Progenitor cell of endocrine pancreas (in vitro differentiated cells): ENCODE results near the gene IGFALS. TPM values are rescaled to one million over a fixed set of nuclear protein-coding genes. Genes with fewer than 3 reads are reported as not detected.
A peak's percentile ranks its signal among the peaks of the same experiment; 100 is the strongest.

Experiments used
- DNase-seq: peaks from one replicate; pipeline ENCODE4 v3.0.0; 2021; ENCODE audit warnings: low spot score; ENCODE audit not compliant: unreplicated experiment
- H3K27ac Mint-ChIP-seq: 2 replicates; pipeline ENCODE4 v1.8.0; 2021; ENCODE audit warnings: mild to moderate bottlenecking, moderate library complexity, mixed read lengths
- H3K27me3 Mint-ChIP-seq: 2 replicates; pipeline ENCODE4 v1.8.0; 2021; ENCODE audit warnings: mixed read lengths
- H3K36me3 Mint-ChIP-seq: 2 replicates; pipeline ENCODE4 v1.8.0; 2022; ENCODE audit warnings: mixed read lengths; ENCODE audit not compliant: insufficient read depth
- H3K4me1 Mint-ChIP-seq: 2 replicates; pipeline ENCODE4 v1.8.0; 2021; ENCODE audit warnings: low read depth, mixed read lengths
- H3K4me3 Mint-ChIP-seq: 2 replicates; pipeline ENCODE4 v1.8.0; 2021; ENCODE audit warnings: low read depth, mild to moderate bottlenecking, moderate library complexity, mixed read lengths
- H3K9me3 Mint-ChIP-seq: 2 replicates; pipeline ENCODE4 v1.8.0; 2021; ENCODE audit warnings: low read depth, mixed read lengths
- total RNA-seq: library from RNA; stranded (reverse); gene quantifications from 2 replicates; pipeline ENCODE4 v1.2.1, GENCODE V29; 2021
- TF ChIP-seq, protein P1 (sequence below): fragments of 200-600 bp; sonication (generic); IDR thresholded peaks from one replicate; pipeline ENCODE4 v1.5.0; 2021; ENCODE audit warnings: antibody characterized with exemption, mild to moderate bottlenecking; ENCODE audit not compliant: unreplicated experiment

IGFALS gene
- total RNA-seq, 1 donor from 2014 or later = 1.2 TPM

DNA sequence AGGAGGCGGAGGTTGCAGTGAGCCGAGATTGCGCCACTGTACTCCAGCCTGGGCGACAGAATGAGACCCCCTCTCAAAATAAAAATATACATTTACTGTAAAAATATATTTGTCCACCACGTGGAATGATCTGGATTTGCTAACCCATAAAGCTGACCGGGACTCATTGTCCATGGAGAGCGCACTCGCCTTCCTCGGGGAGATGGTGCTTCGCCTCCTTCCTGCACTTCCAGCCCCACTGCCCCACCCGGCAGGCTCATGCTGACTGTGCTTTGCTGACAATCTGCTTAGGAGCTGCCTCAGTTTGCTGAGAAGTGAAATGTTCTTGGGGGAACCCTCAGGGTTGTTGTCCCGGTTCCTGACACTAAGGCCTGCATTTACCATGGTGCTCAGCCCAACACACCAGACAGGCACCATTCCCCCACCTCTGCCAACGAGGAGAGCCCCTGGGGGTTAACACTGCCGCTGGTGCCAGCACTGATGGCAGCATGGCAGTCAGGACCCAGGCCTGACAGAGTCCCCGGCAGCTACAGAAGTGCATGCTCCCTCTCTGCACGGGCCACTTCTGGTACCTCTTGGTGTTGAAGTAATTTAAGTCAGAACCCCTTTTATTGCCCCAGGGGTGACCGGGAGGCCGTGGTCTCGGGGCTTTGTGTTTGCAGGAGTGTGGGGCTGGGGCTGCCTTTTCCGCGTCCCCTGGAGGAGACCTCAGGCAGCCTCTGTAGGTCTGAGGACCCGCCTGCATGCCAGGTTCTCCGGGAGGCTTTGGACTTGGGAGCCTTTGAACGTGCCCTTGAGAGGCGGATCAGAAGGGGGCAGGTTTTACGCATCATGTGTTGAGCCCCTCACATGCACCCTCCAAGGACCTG lies 8.3 kb downstream of the IGFALS start:
- Mint-ChIP-seq H3K36me3 (peaks cover 4% of the 10 kb centered on the region), H3K9me3 (no peaks in the 10 kb centered on the region), H3K27me3 (no peaks in the 10 kb centered on the region), H3K4me3 (peak overlapping the region; percentile 59), H3K27ac (peak overlapping the region; percentile 24), H3K4me1 (peaks cover 14% of the 10 kb centered on the region)
- DNase-seq = no peak
- TF ChIP-seq, protein P1, sequence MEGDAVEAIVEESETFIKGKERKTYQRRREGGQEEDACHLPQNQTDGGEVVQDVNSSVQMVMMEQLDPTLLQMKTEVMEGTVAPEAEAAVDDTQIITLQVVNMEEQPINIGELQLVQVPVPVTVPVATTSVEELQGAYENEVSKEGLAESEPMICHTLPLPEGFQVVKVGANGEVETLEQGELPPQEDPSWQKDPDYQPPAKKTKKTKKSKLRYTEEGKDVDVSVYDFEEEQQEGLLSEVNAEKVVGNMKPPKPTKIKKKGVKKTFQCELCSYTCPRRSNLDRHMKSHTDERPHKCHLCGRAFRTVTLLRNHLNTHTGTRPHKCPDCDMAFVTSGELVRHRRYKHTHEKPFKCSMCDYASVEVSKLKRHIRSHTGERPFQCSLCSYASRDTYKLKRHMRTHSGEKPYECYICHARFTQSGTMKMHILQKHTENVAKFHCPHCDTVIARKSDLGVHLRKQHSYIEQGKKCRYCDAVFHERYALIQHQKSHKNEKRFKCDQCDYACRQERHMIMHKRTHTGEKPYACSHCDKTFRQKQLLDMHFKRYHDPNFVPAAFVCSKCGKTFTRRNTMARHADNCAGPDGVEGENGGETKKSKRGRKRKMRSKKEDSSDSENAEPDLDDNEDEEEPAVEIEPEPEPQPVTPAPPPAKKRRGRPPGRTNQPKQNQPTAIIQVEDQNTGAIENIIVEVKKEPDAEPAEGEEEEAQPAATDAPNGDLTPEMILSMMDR = no peak

DNA sequence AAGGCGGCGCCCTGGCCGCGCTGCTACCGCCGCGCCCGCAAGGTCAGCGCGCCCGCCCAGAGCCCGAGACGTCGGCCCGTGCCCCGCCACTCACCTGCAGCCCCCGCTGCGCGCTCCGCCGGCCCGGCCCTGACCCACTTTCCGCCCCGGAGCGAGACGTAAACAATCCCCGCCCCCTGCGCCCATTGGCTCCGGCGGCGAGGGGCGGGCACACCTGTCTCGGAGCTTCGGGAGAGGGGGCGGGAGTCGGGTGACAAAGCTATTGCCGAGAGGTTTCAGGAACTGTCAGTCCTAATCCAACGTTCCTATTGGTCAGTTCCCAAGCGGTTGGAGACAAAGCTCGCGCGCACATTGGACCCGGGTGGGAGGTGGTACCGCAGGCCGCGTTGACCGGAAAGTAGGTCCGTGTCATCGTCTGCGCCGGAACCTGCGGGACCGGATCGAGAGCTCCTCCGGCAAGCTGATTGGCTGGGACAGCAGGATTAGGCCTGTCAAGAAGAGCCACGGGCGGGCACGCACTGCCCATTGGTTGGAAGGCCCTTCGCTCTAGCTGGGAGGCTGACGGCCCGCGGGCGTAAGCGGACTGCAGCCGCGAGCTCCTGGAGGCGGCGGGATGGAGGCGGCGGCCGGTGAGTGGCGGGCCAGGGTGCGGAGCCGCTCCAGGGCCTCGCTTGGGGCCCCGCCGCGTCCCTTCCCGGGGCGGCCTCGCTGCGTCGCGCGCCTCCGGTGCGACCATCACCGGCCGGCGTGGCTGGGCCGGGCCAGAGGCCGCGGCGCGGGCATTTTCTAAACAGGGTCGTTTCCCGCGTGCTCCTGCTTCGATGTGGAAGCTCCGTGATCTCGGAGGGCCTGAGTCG lies 10.9 kb downstream of the IGFALS start, which contains the start of the genes NUBP2 and SPSB3:
NUBP2 (plus strand) TSS at position 553 of the 857 bp plus-strand sequence; CDS start at position 614, 61 bp downstream.
SPSB3 (minus strand) TSS at position 164 of the 857 bp plus-strand sequence. CDS start 1,088 bp downstream, outside the sequence.
- TF ChIP-seq, protein P1 = no peak
- H3K36me3 Mint-ChIP-seq = no peaks in the 10 kb centered on the region
- peaks cover 14% of the 10 kb centered on the region for H3K4me1 Mint-ChIP-seq
- peak within 1 kb of the TSS; percentile 98 for H3K27ac Mint-ChIP-seq
- peak; percentile 99 for DNase-seq
- H3K4me3 Mint-ChIP-seq = peak within 1 kb of the TSS; percentile 90
- no peaks in the 10 kb centered on the region for H3K27me3 Mint-ChIP-seq
- no peaks in the 10 kb centered on the region for H3K9me3 Mint-ChIP-seq

DNA sequence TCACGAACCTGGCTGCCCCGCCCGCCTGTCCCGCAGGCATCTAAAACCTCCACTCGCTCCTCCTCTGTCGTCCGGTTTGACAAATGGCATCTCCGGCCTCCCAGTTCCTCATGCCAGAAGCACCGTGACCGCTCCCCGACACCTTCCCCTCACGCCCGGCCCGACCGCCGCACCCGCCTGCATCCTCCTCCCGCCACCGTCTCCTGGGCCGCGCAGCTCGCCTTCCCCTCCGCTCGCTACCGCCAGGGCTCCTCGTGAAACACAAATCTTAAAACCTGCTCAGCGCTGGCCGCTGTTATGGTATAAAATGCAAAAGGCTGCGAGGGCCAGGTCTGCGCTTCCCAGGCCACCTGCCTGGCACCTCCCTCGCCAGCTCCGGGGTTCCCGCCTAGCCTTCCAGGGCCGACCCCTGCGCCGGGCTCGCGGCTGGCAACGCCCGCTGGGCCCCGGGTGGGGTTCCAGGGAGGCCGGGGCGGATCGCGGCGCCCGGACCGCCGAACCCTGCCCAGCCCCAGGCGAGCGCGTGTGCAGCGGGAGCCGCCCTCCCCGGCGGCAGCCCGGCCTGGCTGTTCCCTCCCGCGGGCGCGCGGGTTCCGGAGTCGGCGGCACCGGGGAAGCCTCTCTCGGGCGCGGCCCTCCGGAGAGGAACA lies 11.6 kb downstream of the IGFALS start:
- H3K36me3 Mint-ChIP-seq = no peaks in the 10 kb centered on the region
- no peaks in the 10 kb centered on the region for H3K9me3 Mint-ChIP-seq
- peaks cover 14% of the 10 kb centered on the region for H3K4me1 Mint-ChIP-seq
- H3K4me3 Mint-ChIP-seq = peak overlapping the region; percentile 85
- peak overlapping the region; percentile 94 for H3K27ac Mint-ChIP-seq
- TF ChIP-seq, protein P1 = peak; percentile 35
- no peak for DNase-seq
- H3K27me3 Mint-ChIP-seq = no peaks in the 10 kb centered on the region

DNA sequence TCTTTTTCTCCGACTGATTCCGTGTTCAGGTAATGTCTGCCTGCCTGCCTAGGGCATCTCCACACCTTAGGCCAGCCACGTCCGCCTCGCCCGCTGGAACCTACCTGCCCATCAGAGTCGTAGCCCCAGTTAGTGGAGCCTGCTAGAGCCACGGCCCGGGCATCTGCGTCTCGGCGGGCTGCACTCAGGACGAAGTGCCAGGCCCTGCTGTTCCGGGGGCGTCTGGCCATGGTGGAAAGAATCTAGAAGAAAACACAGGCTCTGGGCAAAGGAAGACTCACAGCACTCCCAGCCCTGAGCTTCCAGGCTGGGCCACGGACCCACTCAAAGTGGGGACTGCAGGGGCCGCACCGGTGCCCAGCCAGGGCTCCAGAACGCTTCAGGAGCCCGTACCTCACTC lies 12.3 kb downstream of the IGFALS start:
- Mint-ChIP-seq H3K4me1 (peaks cover 14% of the 10 kb centered on the region), H3K9me3 (no peaks in the 10 kb centered on the region), H3K36me3 (peaks cover 1% of the 10 kb centered on the region), H3K4me3 (peak overlapping the region; percentile 85), H3K27me3 (no peaks in the 10 kb centered on the region), H3K27ac (peak overlapping the region; percentile 94)
- DNase-seq = no peak
- TF ChIP-seq, protein P1 = no peak

DNA sequence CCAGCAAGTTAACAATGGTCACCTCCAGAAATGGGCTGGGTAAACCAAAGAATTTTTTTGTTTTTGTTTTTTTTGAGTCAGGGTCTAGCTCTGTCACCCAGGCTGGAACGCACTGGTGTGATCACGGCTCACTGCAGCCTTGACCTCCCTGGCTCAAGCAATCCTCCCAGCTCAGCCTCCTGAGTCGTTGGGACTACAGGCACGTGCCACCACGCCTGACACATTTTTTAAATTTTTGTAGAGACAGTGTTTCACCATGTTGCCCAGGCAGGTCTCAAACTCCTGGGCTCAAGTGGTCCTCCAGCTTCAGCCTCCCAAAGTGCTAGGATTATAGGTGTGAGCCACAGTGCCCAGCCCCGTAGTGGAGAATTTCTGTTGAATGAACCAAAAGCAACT lies 12.8 kb downstream of the IGFALS start:
- DNase-seq = no peak
- Mint-ChIP-seq H3K4me1 (peaks cover 14% of the 10 kb centered on the region), H3K36me3 (peaks cover 1% of the 10 kb centered on the region), H3K4me3 (peak overlapping the region; percentile 85), H3K27ac (no peak overlapping the region), H3K9me3 (no peaks in the 10 kb centered on the region), H3K27me3 (no peaks in the 10 kb centered on the region)
- TF ChIP-seq, protein P1 = no peak
